Progenitor cell of endocrine pancreas (in vitro differentiated cells): ENCODE data around the gene PHKA2. TPM values are rescaled to one million over a fixed set of nuclear protein-coding genes. Genes with fewer than 3 reads are reported as not detected.
A peak's percentile ranks its signal among the peaks of the same experiment; 100 is the strongest.

ENCODE experiments used
- DNase-seq: peaks from one replicate; pipeline ENCODE4 v3.0.0; 2021; ENCODE audit warnings: low spot score; ENCODE audit not compliant: unreplicated experiment
- H3K27ac Mint-ChIP-seq: 2 replicates; pipeline ENCODE4 v1.8.0; 2021; ENCODE audit warnings: mild to moderate bottlenecking, moderate library complexity, mixed read lengths
- H3K27me3 Mint-ChIP-seq: 2 replicates; pipeline ENCODE4 v1.8.0; 2021; ENCODE audit warnings: mixed read lengths
- H3K36me3 Mint-ChIP-seq: 2 replicates; pipeline ENCODE4 v1.8.0; 2022; ENCODE audit warnings: mixed read lengths; ENCODE audit not compliant: insufficient read depth
- H3K4me1 Mint-ChIP-seq: 2 replicates; pipeline ENCODE4 v1.8.0; 2021; ENCODE audit warnings: low read depth, mixed read lengths
- H3K4me3 Mint-ChIP-seq: 2 replicates; pipeline ENCODE4 v1.8.0; 2021; ENCODE audit warnings: low read depth, mild to moderate bottlenecking, moderate library complexity, mixed read lengths
- H3K9me3 Mint-ChIP-seq: 2 replicates; pipeline ENCODE4 v1.8.0; 2021; ENCODE audit warnings: low read depth, mixed read lengths
- total RNA-seq: library from RNA; stranded (reverse); gene quantifications from 2 replicates; pipeline ENCODE4 v1.2.1, GENCODE V29; 2021
- TF ChIP-seq, protein P1 (sequence below): fragments of 200-600 bp; sonication (generic); IDR thresholded peaks from one replicate; pipeline ENCODE4 v1.5.0; 2021; ENCODE audit warnings: antibody characterized with exemption, mild to moderate bottlenecking; ENCODE audit not compliant: unreplicated experiment

Gene PHKA2
- total RNA-seq, 1 donor from 2014 or later: 71.6 TPM

DNA sequence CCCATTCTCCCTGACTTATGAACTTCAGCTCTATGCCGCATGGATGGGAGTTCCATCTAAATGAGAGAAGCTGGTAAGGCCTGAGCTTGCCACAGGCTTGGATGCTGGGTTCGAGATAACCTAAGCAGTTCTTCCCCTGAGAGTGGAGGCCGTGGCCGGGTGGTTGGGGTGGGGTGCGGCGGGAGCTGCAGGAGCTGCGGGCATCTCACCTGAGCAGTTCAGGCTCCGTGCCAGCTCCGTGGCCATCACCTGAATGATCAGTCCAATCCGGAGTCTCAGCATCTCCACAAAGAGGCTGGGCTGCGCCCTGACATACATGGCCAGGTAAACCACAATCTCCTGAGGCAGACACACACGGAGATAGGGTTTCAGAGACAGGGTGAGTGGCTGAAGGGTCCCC, 77.6 kb downstream of the PHKA2 start:
- TF ChIP-seq, protein P1, sequence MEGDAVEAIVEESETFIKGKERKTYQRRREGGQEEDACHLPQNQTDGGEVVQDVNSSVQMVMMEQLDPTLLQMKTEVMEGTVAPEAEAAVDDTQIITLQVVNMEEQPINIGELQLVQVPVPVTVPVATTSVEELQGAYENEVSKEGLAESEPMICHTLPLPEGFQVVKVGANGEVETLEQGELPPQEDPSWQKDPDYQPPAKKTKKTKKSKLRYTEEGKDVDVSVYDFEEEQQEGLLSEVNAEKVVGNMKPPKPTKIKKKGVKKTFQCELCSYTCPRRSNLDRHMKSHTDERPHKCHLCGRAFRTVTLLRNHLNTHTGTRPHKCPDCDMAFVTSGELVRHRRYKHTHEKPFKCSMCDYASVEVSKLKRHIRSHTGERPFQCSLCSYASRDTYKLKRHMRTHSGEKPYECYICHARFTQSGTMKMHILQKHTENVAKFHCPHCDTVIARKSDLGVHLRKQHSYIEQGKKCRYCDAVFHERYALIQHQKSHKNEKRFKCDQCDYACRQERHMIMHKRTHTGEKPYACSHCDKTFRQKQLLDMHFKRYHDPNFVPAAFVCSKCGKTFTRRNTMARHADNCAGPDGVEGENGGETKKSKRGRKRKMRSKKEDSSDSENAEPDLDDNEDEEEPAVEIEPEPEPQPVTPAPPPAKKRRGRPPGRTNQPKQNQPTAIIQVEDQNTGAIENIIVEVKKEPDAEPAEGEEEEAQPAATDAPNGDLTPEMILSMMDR: no peak

DNA sequence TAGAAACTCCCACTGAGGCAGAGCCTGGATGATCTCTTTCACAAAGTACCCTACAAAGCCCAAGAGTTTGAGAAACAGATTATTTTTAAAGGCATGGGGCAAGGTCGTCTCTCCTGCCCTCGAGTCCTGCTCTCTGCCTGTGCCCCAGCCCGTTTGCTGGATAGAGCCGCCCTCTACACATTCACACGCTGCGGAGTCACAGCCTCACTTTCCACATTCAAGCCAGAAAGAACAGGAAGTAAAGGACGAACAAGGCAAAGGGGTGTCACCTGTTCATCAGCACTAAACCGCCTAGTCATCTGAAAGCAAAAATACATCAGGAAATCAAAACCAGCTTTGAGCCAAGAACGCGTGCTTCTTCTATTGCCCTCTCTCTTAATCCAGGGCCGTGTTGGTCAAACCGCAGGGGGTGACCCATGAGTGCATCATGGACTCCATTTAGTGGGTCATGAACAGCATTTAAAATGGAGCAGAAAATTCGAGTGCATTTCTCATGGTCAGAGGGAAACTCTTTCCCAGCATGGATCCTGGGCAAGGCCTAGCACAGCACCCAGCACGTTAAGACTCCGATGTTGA, 83.4 kb downstream of the PHKA2 start:
- TF ChIP-seq, protein P1: no peak
- H3K27ac Mint-ChIP-seq: no peak overlapping the region
- peaks cover 7% of the 10 kb centered on the region for H3K9me3 Mint-ChIP-seq
- H3K36me3 Mint-ChIP-seq: peaks cover 12% of the 10 kb centered on the region
- no peak for DNase-seq
- no peaks in the 10 kb centered on the region for H3K27me3 Mint-ChIP-seq
- H3K4me3 Mint-ChIP-seq: no peak overlapping the region
- H3K4me1 Mint-ChIP-seq: no peaks in the 10 kb centered on the region

More for the DNA sequence above, 77.6 kb downstream of the PHKA2 start:
- Mint-ChIP-seq H3K27me3 (no peaks in the 10 kb centered on the region), H3K9me3 (no peaks in the 10 kb centered on the region), H3K27ac (no peak overlapping the region), H3K4me3 (no peak overlapping the region), H3K4me1 (no peaks in the 10 kb centered on the region), H3K36me3 (peaks cover 18% of the 10 kb centered on the region)
- no peak for DNase-seq

DNA sequence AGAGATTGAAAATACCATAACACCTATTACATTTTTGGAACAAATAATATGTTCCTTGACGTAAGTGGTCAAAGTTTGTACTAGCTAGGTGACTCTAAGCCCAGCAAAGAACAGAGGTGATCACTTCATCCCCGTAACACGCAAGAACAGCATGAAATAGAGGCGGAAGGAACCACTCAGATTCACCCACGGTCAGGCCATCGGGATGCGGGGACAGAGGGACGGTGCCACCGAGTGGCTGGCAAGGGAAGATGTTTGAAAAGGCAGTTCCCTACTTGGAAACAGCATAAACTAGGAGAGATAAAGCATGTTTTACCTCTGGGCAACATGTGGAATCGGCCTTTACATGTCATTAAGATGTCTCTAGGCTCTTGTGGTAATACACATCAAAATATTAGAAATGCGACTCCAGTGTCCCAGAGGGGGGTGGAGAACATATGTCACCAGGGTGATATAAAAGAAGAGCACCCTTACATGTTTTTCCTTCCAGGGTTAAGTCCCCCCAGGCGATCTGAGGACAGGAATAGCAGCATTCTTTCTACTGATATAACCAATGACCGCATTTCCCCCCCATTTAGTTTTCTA, 84.0 kb downstream of the PHKA2 start:
- peaks cover 12% of the 10 kb centered on the region for H3K36me3 Mint-ChIP-seq
- H3K9me3 Mint-ChIP-seq: peaks cover 7% of the 10 kb centered on the region
- TF ChIP-seq, protein P1: peak; percentile 44
- H3K27ac Mint-ChIP-seq: no peak overlapping the region
- DNase-seq: no peak
- H3K27me3 Mint-ChIP-seq: no peaks in the 10 kb centered on the region
- H3K4me3 Mint-ChIP-seq: no peak overlapping the region
- H3K4me1 Mint-ChIP-seq: no peaks in the 10 kb centered on the region

DNA sequence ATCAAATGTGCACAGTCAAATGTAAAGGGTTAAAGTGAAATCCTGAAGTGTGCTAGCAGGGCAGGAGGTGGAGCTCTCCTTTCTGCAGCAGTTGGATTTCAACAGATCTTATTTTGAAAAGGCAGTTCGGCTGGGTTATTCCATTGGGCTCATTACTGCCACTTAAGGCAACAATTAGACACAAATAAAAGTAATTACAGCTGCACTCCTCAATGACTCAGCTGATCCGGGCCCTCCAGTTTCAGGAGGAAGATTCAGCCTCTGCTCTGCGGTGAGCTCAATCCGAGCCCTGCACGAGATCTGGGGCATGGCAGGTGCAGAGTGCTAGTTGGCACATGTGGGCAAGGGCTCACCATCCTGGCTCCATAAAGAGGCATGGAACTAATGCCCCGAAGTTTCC, 85.4 kb downstream of the PHKA2 start:
- no peak overlapping the region for H3K4me3 Mint-ChIP-seq
- no peaks in the 10 kb centered on the region for H3K4me1 Mint-ChIP-seq
- no peaks in the 10 kb centered on the region for H3K27me3 Mint-ChIP-seq
- DNase-seq: no peak
- H3K9me3 Mint-ChIP-seq: peaks cover 7% of the 10 kb centered on the region
- peaks cover 9% of the 10 kb centered on the region for H3K36me3 Mint-ChIP-seq
- TF ChIP-seq, protein P1: no peak
- H3K27ac Mint-ChIP-seq: no peak overlapping the region

DNA sequence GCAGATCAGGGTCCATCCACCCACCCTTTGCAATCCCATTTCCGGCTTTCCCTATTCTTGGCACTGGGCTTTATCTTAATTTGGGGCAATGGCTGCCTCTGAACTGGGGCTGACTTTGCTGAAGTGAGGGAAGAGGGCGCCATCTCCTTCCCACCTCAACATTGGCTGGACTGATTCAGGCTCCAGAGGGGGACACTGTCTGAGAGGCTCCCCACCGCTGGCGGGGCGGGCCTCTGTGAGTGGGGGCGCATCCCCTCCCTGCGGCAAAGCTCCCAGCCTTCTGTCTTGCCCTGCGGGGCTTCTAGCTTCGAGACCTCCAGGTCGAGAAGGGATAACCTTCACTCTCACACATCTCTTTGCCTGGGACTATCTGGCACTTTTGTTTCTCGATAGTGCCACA, 85.8 kb downstream of the PHKA2 start:
- no peak overlapping the region for H3K27ac Mint-ChIP-seq
- TF ChIP-seq, protein P1: no peak
- no peaks in the 10 kb centered on the region for H3K4me1 Mint-ChIP-seq
- no peaks in the 10 kb centered on the region for H3K27me3 Mint-ChIP-seq
- no peak for DNase-seq
- H3K36me3 Mint-ChIP-seq: peaks cover 9% of the 10 kb centered on the region
- H3K4me3 Mint-ChIP-seq: no peak overlapping the region
- peaks cover 7% of the 10 kb centered on the region for H3K9me3 Mint-ChIP-seq
